ENCODE measurements around the gene STEAP1.
"Not testable (repeated sequence)": the region's sequence is repeated elsewhere in the genome, so short reads cannot be mapped to it uniquely, and the experiment has no call there.

- not testable (repeated sequence) for TF ChIP-seq CTCF (IDR thresholded peaks at IDR 0.05; ENCODE audit: low read depth, low read length, missing input control); TAF1 (conservative IDR thresholded peaks at IDR 0.05); RAD21 (IDR thresholded peaks at IDR 0.05); SP1 (IDR thresholded peaks at IDR 0.05); YY1 (IDR thresholded peaks at IDR 0.05); GABPA (IDR thresholded peaks at IDR 0.05 in 1 of 2, conservative IDR thresholded peaks at IDR 0.05 in 1 of 2); ATF3 (IDR thresholded peaks at IDR 0.05); ZBTB33 (IDR thresholded peaks at IDR 0.05); EGR1 (IDR thresholded peaks at IDR 0.05; ENCODE audit: low read depth in 2 of 2); MAX (IDR thresholded peaks at IDR 0.05)
Measured at GRCh38 chr7:90157761-90158350, 3.6 kb downstream of the STEAP1 start.
